ENCODE measurements around the gene ANAPC2.

GRCh38 chr9:137187386-137187785 is 974 bp downstream of the ANAPC2 start:
- TF ChIP-seq CTCF (IDR thresholded peaks at IDR 0.05; ENCODE audit: insufficient read depth, low read depth, low read length) (no peak), EZH2 (IDR thresholded peaks at IDR 0.05; ENCODE audit: insufficient read depth, low read length) (no peak)

All from astrocyte (in vitro differentiated cells and primary cell).